HepG2 (cell line): ENCODE results near the gene CD274. TPM values are rescaled to one million over a fixed set of nuclear protein-coding genes. Genes with fewer than 3 reads are reported as not detected.

Experiments used
- DNMT1 ChIP-seq: sonication (generic); formaldehyde crosslinking; IDR thresholded peaks from 2 replicates; pipeline ENCODE4 v1.5.1; 2020; ENCODE audit warnings: mild to moderate bottlenecking, missing genetic modification reagents
- FOXA1 ChIP-seq, 2 experiments: fragments of 450-650 bp in 1 of 2; sonication (generic) in 1 of 2; formaldehyde crosslinking in 1 of 2; IDR thresholded peaks; 2 replicates each; pipeline versions ENCODE4 v1.4.0 to v1.6.1; 2016 to 2020; ENCODE audit warnings: missing genetic modification reagents in 1 of 2
- KIAA2018 ChIP-seq: sonication (generic); formaldehyde crosslinking; IDR thresholded peaks from 2 replicates; pipeline ENCODE4 v1.5.0; 2020; ENCODE audit warnings: mild to moderate bottlenecking, missing genetic modification reagents, borderline replicate concordance
- PHF8 ChIP-seq: sonication (generic); formaldehyde crosslinking; IDR thresholded peaks from 2 replicates; pipeline ENCODE4 v1.5.0; 2020; ENCODE audit warnings: missing genetic modification reagents
- ZNF343 ChIP-seq: sonication (generic); formaldehyde crosslinking; IDR thresholded peaks from 2 replicates; pipeline ENCODE4 v1.4.0; 2020; ENCODE audit warnings: mild to moderate bottlenecking, missing genetic modification reagents
- ZNF784 ChIP-seq: sonication (generic); formaldehyde crosslinking; IDR thresholded peaks from 2 replicates; pipeline ENCODE4 v1.5.1; 2020; ENCODE audit warnings: missing genetic modification reagents, mild to moderate bottlenecking, borderline replicate concordance
- polyA plus RNA-seq, 8 experiments: library from polyadenylated mRNA; depleted of rRNA in 3 of 8; stranded (reverse) in 7 of 8; unstranded in 1 of 8; fragments of >200 nt; fragmentation: Illumina TruSeq in 4 of 8; extraction: Trizol in 4 of 8; gene quantifications; 2 replicates each; pipeline versions ENCODE4 v1.2.1 to v1.2.3, GENCODE V29; 2011 to 2016; ENCODE audit warnings: low read depth in 4 of 8, missing spikeins in 1 of 8, mixed read lengths in 1 of 8; ENCODE audit not compliant: insufficient read depth in 1 of 8
- total RNA-seq, 5 experiments: library from RNA; depleted of rRNA; stranded (reverse); fragments of >200 nt; fragmentation: Illumina TruSeq; extraction: Trizol; gene quantifications; 2 replicates each; pipeline ENCODE4 v1.2.3, GENCODE V29; 2016; ENCODE audit warnings: low read depth in 1 of 5
- TF ChIP-seq, protein P1 (sequence below): sonication (generic); formaldehyde crosslinking; IDR thresholded peaks from 2 replicates; pipeline ENCODE4 v1.4.0; 2020; ENCODE audit warnings: mild to moderate bottlenecking, missing genetic modification reagents, borderline replicate concordance
- TF ChIP-seq, protein P2 (sequence below): sonication (generic); formaldehyde crosslinking; IDR thresholded peaks from 2 replicates; pipeline ENCODE4 v1.4.0; 2020; ENCODE audit warnings: missing genetic modification reagents

Gene CD274
- total and polyA plus RNA-seq, 2 of the 13 experiments (the other 11 are each of a cell fraction or from before 2014, with no cell fraction given): 0.17 to 0.49 TPM

DNA sequence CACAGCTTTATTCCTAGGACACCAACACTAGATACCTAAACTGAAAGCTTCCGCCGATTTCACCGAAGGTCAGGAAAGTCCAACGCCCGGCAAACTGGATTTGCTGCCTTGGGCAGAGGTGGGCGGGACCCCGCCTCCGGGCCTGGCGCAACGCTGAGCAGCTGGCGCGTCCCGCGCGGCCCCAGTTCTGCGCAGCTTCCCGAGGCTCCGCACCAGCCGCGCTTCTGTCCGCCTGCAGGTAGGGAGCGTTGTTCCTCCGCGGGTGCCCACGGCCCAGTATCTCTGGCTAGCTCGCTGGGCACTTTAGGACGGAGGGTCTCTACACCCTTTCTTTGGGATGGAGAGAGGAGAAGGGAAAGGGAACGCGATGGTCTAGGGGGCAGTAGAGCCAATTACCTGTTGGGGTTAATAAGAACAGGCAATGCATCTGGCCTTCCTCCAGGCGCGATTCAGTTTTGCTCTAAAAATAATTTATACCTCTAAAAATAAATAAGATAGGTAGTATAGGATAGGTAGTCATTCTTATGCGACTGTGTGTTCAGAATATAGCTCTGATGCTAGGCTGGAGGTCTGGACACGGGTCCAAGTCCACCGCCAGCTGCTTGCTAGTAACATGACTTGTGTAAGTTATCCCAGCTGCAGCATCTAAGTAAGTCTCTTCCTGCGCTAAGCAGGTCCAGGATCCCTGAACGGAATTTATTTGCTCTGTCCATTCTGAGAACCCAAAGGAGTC lies at the start of gene CD274 (continued):
- TF ChIP-seq KIAA2018 (no peak), DNMT1 (CRISPR knock-in tag) (no peak), ZNF784 (CRISPR knock-in tag) (0 out of 2 replicates have a peak, but pooled peaks have one; percentile 30), PHF8 (peak; percentile 62), ZNF343 (no peak), FOXA1 (IDR thresholded peaks at IDR 0.05) (no peak), FOXA1 (CRISPR knock-in tag; IDR thresholded peaks at IDR 0.05) (no peak)
- TF ChIP-seq, protein P1, sequence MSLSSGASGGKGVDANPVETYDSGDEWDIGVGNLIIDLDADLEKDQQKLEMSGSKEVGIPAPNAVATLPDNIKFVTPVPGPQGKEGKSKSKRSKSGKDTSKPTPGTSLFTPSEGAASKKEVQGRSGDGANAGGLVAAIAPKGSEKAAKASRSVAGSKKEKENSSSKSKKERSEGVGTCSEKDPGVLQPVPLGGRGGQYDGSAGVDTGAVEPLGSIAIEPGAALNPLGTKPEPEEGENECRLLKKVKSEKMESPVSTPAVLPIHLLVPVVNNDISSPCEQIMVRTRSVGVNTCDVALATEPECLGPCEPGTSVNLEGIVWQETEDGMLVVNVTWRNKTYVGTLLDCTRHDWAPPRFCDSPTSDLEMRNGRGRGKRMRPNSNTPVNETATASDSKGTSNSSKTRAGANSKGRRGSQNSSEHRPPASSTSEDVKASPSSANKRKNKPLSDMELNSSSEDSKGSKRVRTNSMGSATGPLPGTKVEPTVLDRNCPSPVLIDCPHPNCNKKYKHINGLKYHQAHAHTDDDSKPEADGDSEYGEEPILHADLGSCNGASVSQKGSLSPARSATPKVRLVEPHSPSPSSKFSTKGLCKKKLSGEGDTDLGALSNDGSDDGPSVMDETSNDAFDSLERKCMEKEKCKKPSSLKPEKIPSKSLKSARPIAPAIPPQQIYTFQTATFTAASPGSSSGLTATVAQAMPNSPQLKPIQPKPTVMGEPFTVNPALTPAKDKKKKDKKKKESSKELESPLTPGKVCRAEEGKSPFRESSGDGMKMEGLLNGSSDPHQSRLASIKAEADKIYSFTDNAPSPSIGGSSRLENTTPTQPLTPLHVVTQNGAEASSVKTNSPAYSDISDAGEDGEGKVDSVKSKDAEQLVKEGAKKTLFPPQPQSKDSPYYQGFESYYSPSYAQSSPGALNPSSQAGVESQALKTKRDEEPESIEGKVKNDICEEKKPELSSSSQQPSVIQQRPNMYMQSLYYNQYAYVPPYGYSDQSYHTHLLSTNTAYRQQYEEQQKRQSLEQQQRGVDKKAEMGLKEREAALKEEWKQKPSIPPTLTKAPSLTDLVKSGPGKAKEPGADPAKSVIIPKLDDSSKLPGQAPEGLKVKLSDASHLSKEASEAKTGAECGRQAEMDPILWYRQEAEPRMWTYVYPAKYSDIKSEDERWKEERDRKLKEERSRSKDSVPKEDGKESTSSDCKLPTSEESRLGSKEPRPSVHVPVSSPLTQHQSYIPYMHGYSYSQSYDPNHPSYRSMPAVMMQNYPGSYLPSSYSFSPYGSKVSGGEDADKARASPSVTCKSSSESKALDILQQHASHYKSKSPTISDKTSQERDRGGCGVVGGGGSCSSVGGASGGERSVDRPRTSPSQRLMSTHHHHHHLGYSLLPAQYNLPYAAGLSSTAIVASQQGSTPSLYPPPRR (CRISPR knock-in tag): no peak
- TF ChIP-seq, protein P2, sequence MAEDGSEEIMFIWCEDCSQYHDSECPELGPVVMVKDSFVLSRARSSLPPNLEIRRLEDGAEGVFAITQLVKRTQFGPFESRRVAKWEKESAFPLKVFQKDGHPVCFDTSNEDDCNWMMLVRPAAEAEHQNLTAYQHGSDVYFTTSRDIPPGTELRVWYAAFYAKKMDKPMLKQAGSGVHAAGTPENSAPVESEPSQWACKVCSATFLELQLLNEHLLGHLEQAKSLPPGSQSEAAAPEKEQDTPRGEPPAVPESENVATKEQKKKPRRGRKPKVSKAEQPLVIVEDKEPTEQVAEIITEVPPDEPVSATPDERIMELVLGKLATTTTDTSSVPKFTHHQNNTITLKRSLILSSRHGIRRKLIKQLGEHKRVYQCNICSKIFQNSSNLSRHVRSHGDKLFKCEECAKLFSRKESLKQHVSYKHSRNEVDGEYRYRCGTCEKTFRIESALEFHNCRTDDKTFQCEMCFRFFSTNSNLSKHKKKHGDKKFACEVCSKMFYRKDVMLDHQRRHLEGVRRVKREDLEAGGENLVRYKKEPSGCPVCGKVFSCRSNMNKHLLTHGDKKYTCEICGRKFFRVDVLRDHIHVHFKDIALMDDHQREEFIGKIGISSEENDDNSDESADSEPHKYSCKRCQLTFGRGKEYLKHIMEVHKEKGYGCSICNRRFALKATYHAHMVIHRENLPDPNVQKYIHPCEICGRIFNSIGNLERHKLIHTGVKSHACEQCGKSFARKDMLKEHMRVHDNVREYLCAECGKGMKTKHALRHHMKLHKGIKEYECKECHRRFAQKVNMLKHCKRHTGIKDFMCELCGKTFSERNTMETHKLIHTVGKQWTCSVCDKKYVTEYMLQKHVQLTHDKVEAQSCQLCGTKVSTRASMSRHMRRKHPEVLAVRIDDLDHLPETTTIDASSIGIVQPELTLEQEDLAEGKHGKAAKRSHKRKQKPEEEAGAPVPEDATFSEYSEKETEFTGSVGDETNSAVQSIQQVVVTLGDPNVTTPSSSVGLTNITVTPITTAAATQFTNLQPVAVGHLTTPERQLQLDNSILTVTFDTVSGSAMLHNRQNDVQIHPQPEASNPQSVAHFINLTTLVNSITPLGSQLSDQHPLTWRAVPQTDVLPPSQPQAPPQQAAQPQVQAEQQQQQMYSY (CRISPR knock-in tag): peak; percentile 77
